Parathyroid adenoma (tissue), 2 donors: ENCODE measurements around the gene C14orf132.

Source experiments
- H2AFZ ChIP-seq: fragments of 300-600 bp; sonication (generic); one replicate; pipeline ENCODE4 v1.7.0; 2017; ENCODE audit warnings: antibody characterized with exemption, mild to moderate bottlenecking
- H3K27ac ChIP-seq: fragments of 300-600 bp; sonication (generic); one replicate; pipeline ENCODE4 v1.7.0; 2017
- H3K27me3 ChIP-seq: fragments of 300-600 bp; sonication (generic); one replicate; pipeline ENCODE4 v1.7.0; 2017; ENCODE audit warnings: low read length; ENCODE audit not compliant: control insufficient read depth, insufficient read depth
- H3K36me3 ChIP-seq: fragments of 300-600 bp; sonication (generic); one replicate; pipeline ENCODE4 v1.7.0; 2017; ENCODE audit warnings: low read length; ENCODE audit not compliant: control insufficient read depth, insufficient read depth
- H3K4me1 ChIP-seq: fragments of 300-600 bp; sonication (generic); one replicate; pipeline ENCODE4 v1.7.0; 2017; ENCODE audit warnings: control low read depth
- H3K4me2 ChIP-seq: fragments of 300-600 bp; sonication (generic); one replicate; pipeline ENCODE4 v1.7.0; 2017; ENCODE audit warnings: low read length
- H3K4me3 ChIP-seq: fragments of 300-600 bp; sonication (generic); one replicate; pipeline ENCODE4 v1.7.0; 2017; ENCODE audit warnings: low read depth, low read length
- H3K79me2 ChIP-seq: fragments of 300-600 bp; sonication (generic); one replicate; pipeline ENCODE4 v1.7.0; 2017; ENCODE audit warnings: control low read depth
- H3K9ac ChIP-seq: fragments of 300-600 bp; sonication (generic); one replicate; pipeline ENCODE4 v1.7.0; 2017; ENCODE audit warnings: mild to moderate bottlenecking
- H3K9me3 ChIP-seq: fragments of 300-600 bp; sonication (generic); one replicate; pipeline ENCODE4 v1.7.0; 2017; ENCODE audit warnings: low read length; ENCODE audit not compliant: control insufficient read depth
- TF ChIP-seq, protein P1 (sequence below): fragments of 300-600 bp; sonication (generic); IDR thresholded peaks from one replicate; pipeline ENCODE4 v1.7.0; 2017; ENCODE audit warnings: antibody characterized with exemption, mild to moderate bottlenecking
- donor health status: primary hyperparathyroidism.

The C14orf132 gene

DNA sequence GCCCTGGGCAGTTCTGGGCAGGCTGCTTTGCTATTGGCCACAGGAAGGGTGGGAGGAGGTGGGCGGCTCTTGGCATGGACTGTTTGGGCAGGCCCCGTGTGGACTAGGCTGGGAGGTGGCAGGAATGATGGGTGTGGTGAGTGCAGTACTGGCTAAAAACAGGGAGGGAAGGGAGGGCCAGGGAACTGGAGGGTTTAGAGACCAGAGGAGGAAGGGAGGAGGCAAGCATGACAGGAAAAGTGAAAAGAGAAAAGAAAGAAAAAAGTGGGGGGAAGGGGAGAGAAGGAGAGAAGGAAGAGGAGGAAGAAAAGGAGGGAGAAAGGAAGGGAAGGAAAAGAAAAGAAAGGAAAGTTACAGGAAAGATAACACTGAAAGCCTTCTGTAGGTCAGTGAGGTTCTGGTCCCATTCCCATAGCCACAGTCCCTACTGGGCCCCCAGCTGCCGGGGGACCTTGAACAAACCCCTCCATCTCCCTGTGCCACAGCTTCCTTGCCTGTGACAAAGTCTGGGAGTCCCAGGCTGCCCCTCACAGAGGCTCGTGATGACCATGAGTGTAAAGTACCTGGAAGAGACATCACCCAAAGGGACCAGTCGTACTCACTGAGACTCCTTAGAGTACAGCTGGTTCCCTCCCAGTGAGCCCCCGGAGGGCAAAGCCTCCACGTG is 1.1 kb upstream of the C14orf132 start:
- Histone ChIP-seq H3K9ac (no peak overlapping the region), H3K79me2 (no peaks in the 10 kb centered on the region), H3K4me2 (no peak overlapping the region), H3K4me3 (no peak overlapping the region), H3K4me1 (no peaks in the 10 kb centered on the region), H3K9me3 (no peaks in the 10 kb centered on the region), H3K27me3 (no peaks in the 10 kb centered on the region), H3K36me3 (no peaks in the 10 kb centered on the region), H2AFZ (peak overlapping the region; percentile 81), H3K27ac (no peak overlapping the region)
- TF ChIP-seq, protein P1, sequence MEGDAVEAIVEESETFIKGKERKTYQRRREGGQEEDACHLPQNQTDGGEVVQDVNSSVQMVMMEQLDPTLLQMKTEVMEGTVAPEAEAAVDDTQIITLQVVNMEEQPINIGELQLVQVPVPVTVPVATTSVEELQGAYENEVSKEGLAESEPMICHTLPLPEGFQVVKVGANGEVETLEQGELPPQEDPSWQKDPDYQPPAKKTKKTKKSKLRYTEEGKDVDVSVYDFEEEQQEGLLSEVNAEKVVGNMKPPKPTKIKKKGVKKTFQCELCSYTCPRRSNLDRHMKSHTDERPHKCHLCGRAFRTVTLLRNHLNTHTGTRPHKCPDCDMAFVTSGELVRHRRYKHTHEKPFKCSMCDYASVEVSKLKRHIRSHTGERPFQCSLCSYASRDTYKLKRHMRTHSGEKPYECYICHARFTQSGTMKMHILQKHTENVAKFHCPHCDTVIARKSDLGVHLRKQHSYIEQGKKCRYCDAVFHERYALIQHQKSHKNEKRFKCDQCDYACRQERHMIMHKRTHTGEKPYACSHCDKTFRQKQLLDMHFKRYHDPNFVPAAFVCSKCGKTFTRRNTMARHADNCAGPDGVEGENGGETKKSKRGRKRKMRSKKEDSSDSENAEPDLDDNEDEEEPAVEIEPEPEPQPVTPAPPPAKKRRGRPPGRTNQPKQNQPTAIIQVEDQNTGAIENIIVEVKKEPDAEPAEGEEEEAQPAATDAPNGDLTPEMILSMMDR, result no peak

DNA sequence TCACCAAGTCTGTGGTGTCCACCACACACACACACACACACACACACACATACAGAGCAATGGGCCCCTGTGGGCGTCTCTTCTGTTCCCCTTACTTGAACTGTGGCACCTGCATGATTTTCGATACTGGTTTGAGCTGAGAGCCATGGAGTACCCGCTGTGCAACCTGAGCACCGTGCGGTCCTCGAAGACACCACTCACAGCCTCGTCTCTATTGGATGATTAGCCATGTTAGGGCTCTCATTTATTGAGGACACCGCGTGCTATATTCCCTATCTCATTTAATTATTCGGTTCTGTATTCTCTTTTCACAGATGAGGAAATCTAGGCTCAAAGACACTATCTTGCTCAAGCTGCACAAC is 623 bp upstream of the C14orf132 start:
- H2AFZ ChIP-seq, result peak overlapping the region; percentile 81
- TF ChIP-seq, protein P1, result no peak
- H3K79me2 ChIP-seq, result no peaks in the 10 kb centered on the region
- no peak overlapping the region for H3K9ac ChIP-seq
- H3K27ac ChIP-seq, result peak overlapping the region; percentile 13
- no peaks in the 10 kb centered on the region for H3K36me3 ChIP-seq
- H3K4me3 ChIP-seq, result no peak overlapping the region
- H3K4me2 ChIP-seq, result peak overlapping the region; percentile 49
- no peaks in the 10 kb centered on the region for H3K27me3 ChIP-seq
- H3K4me1 ChIP-seq, result no peaks in the 10 kb centered on the region
- no peaks in the 10 kb centered on the region for H3K9me3 ChIP-seq

DNA sequence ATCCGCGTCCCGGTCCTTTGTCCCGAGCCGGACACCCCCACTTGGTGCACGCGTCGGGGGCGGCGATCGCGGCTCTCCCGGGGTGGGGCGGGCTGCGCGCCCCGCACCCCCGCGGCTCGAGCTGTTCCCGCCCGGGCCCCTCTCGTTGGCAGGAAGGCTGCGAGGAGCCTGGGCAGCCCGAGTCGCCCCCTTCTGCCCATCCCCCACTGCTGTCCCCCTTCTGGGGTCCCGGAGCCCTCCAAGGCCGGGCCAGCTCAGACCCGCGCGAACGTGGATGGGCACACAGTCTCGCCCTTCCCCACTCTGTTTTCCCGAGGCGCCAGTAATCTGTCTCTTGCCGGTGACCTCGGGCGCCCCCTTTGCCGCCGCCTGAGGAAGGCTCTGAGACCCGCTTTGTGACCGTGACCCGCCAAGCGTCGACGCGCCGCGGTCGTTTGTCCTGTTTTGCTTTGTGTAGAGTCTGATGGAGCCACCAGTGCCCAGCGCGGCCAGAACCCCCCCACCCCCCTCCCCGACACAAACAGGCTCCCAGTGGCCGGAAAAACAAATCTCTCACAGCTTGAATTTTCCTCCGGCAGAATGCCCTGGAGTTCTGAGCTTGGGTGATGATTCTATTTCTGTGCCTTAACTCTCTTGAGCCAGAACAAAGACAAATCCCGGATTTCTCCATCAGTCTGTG is 610 bp downstream of the C14orf132 start:
- Histone ChIP-seq H3K4me3 (peak overlapping the region; percentile 56), H3K27ac (no peak overlapping the region), H3K27me3 (no peaks in the 10 kb centered on the region), H3K79me2 (no peaks in the 10 kb centered on the region), H3K9ac (no peak overlapping the region), H3K4me2 (peak overlapping the region; percentile 84), H3K9me3 (no peaks in the 10 kb centered on the region), H2AFZ (peak overlapping the region; percentile 93), H3K36me3 (no peaks in the 10 kb centered on the region), H3K4me1 (no peaks in the 10 kb centered on the region)
- TF ChIP-seq, protein P1, result no peak

DNA sequence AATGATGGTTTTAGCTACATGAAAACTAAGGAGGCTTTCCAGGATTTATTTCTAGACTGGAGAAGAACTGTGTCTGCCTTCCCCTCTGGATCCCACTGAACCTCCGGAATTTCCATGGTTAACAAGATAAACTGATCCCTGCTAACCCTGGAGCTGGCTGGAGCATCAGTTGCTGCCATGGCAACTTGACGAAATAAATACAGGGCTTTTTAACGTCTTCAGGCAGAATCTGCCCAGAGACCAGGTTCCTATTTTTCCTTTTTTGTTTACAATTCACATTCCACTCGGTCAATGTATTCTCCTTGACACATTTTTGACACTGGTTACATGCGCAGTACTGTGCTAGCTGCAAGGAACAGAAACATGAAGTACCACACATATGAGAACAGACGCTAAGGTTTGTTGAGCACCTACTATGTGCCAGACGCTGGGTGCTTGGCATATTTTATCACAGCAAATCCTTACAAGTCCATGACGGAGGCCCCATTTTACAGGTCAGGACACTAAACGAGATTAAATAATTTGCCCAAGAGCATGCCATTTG is 1.7 kb downstream of the C14orf132 start:
- Histone ChIP-seq H3K79me2 (no peaks in the 10 kb centered on the region), H3K27me3 (no peaks in the 10 kb centered on the region), H2AFZ (no peak overlapping the region), H3K4me3 (no peak overlapping the region), H3K9me3 (no peaks in the 10 kb centered on the region), H3K27ac (no peak overlapping the region), H3K4me2 (no peak overlapping the region), H3K36me3 (no peaks in the 10 kb centered on the region), H3K9ac (no peak overlapping the region), H3K4me1 (no peaks in the 10 kb centered on the region)
- TF ChIP-seq, protein P1, result no peak
